ENCODE measurements around the gene KATNB1. TPM values are rescaled to one million over a fixed set of nuclear protein-coding genes. Genes with fewer than 3 reads are reported as not detected.

KATNB1 gene, protein sequence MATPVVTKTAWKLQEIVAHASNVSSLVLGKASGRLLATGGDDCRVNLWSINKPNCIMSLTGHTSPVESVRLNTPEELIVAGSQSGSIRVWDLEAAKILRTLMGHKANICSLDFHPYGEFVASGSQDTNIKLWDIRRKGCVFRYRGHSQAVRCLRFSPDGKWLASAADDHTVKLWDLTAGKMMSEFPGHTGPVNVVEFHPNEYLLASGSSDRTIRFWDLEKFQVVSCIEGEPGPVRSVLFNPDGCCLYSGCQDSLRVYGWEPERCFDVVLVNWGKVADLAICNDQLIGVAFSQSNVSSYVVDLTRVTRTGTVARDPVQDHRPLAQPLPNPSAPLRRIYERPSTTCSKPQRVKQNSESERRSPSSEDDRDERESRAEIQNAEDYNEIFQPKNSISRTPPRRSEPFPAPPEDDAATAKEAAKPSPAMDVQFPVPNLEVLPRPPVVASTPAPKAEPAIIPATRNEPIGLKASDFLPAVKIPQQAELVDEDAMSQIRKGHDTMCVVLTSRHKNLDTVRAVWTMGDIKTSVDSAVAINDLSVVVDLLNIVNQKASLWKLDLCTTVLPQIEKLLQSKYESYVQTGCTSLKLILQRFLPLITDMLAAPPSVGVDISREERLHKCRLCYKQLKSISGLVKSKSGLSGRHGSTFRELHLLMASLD
- 17.4 and 40.0 TPM in 2 replicates for total RNA-seq (2014; rRNA removed; shearing (Covaris generic); ENCODE audit: low replicate concordance)

DNA sequence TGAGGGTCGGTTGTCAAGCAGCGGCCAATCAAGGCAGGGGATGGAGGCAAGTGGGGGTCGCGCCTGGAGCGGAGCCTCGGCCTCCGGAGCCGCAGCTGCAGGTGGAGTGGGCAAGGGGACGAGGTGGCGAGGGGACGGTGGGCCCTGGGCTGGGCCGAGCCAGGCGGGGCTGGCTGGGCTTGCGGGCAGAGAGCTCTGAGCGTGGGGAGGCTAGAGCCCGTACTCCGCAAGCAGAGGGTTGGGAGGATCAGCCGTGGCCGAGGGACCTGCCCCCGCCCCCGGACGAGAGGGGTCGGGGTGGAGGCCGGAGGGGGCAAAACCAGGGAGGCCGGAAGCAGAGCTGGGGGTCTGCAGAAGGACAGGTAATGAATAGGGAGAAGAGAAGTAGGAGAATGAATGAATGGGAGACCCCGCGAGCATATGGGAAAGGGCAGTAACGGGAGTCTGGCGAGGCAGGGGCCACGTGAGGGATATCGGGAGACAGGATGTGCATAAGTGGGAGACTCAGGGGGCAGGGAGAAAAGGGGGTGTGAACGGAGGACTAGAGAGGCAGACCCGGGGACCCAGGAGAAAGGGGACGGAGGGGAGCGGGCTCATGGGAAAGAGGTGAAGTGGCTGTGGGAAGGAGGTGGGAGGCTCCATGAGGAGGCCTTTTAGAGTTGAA is at the start of gene KATNB1:
Gene KATNB1, plus strand, starts transcription at position 16 of the 664 bp plus-strand sequence. CDS start 1,474 bp downstream, outside the sequence.
- Histone ChIP-seq H3K4me3 (ENCODE audit: low read length) (peak within 1 kb of the TSS; percentile 89), H3K9me2 (replicated peaks; ENCODE audit: insufficient read depth, low read length) (no peaks in the 10 kb centered on the region), H3K79me2 (ENCODE audit: low read length) (peaks cover 21% of the 10 kb centered on the region), H3K9ac (ENCODE audit: low read length) (peak within 1 kb of the TSS; percentile 91), H3K36me3 (ENCODE audit: insufficient read depth, low read length) (no peaks in the 10 kb centered on the region), H3K27ac (ENCODE audit: low read length) (peak within 1 kb of the TSS; percentile 46; the same call in 1 of the 2 replicates), H3K27me3 (ENCODE audit: low read length) (no peaks in the 10 kb centered on the region), H3K4me2 (ENCODE audit: low read depth, low read length, poor library complexity, severe bottlenecking) (peak within 1 kb of the TSS; percentile 94), H4K20me1 (ENCODE audit: insufficient read depth, low read depth, low read length) (no peaks in the 10 kb centered on the region), H3K9me3 (ENCODE audit: low read length) (no peaks in the 10 kb centered on the region), H2AFZ (ENCODE audit: low read length) (peak within 1 kb of the TSS; percentile 94), H3K4me1 (ENCODE audit: low read length) (peaks cover 19% of the 10 kb centered on the region)
- peak; percentile 45 for DNase-seq

DNA sequence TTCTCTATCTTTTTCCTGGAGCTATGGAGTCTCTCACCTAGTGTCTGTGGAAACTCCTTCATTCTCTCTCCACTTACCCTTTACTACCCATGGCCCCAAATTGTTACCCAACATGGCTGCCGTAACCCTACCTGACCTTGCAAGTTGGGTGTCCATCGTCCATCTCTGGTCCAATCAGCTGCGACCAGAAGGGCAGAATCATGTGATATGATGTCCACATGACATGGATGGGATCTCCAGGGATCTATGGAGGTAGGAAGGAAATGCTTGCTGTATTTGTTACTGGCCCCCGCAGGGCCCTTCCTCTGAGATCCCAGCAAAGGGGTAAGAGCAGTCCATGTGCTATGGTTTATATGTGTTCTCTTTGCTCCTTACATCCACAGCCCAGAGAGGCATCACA is 49.0 kb upstream of the KATNB1 start:
- Histone ChIP-seq H3K27ac (ENCODE audit: low read length) (no peak overlapping the region), H3K36me3 (ENCODE audit: insufficient read depth, low read length) (no peaks in the 10 kb centered on the region), H3K9me2 (replicated peaks; ENCODE audit: insufficient read depth, low read length) (no peaks in the 10 kb centered on the region), H3K4me1 (ENCODE audit: low read length) (no peaks in the 10 kb centered on the region), H3K27me3 (ENCODE audit: low read length) (no peaks in the 10 kb centered on the region), H3K4me2 (ENCODE audit: low read depth, low read length, poor library complexity, severe bottlenecking) (no peak overlapping the region), H3K9ac (ENCODE audit: low read length) (no peak overlapping the region), H3K79me2 (ENCODE audit: low read length) (no peaks in the 10 kb centered on the region), H4K20me1 (ENCODE audit: insufficient read depth, low read depth, low read length) (no peaks in the 10 kb centered on the region), H3K4me3 (ENCODE audit: low read length) (no peak overlapping the region), H2AFZ (ENCODE audit: low read length) (no peak overlapping the region), H3K9me3 (ENCODE audit: low read length) (no peaks in the 10 kb centered on the region)
- DNase-seq = no peak

DNA sequence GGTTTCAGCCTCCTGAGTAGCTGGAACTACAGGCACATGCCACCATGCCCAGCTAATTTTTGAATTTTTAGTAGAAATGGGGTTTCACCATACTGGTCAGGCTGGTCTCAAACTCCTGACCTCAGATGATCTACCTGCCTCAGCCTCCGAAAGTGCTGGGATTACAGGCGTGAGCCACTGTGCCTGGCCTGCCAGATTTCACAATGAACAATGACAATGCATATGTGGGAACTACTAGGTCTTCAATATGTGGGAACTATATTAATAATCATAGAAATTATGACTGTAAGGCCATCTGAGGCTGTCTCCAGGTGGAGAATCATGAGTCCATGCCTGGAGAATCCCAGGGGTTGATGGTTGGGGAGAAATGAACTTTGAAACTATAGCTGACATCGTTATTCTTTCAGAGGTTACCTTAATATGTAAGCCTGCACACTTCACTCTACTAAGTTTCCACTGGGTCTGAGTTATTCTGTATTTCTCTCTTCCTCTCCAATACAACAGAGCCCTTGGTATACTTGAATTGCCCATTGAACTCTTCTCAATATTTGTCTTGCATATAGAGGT is 48.1 kb upstream of the KATNB1 start:
- Histone ChIP-seq H3K4me1 (ENCODE audit: low read length) (no peaks in the 10 kb centered on the region), H2AFZ (ENCODE audit: low read length) (no peak overlapping the region), H3K36me3 (ENCODE audit: insufficient read depth, low read length) (no peaks in the 10 kb centered on the region), H4K20me1 (ENCODE audit: insufficient read depth, low read depth, low read length) (no peaks in the 10 kb centered on the region), H3K27me3 (ENCODE audit: low read length) (no peaks in the 10 kb centered on the region), H3K4me3 (ENCODE audit: low read length) (no peak overlapping the region), H3K4me2 (ENCODE audit: low read depth, low read length, poor library complexity, severe bottlenecking) (no peak overlapping the region), H3K27ac (ENCODE audit: low read length) (no peak overlapping the region), H3K79me2 (ENCODE audit: low read length) (no peaks in the 10 kb centered on the region), H3K9ac (ENCODE audit: low read length) (no peak overlapping the region), H3K9me2 (replicated peaks; ENCODE audit: insufficient read depth, low read length) (no peaks in the 10 kb centered on the region), H3K9me3 (ENCODE audit: low read length) (no peaks in the 10 kb centered on the region)
- no peak for DNase-seq

DNA sequence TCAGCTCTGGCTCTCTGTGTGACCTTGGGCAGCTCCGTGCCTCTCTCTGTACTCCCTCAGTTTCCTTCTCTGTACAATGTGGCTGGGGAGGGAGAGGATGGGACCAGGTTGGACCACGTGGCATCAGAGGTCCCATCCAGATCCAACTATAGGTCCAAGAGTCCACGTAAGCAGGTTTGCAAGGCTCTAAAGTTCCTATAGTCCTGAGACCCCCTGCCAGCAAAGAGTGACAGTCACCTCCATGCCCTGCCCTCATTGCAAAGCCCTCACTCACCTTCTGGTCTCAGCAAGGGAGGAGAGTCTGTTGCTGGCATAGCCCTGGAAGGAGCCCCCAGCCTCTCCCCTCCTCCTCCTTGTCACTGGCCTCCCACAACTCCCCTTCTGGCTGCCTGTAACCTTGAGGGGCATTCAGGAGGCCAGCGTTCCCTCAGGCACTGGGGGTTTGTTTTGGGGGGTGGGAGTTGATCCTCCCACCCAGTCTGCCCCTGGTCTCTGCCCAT is 47.0 kb upstream of the KATNB1 start:
- Histone ChIP-seq H3K9me3 (ENCODE audit: low read length) (no peaks in the 10 kb centered on the region), H3K9ac (ENCODE audit: low read length) (no peak overlapping the region), H3K27me3 (ENCODE audit: low read length) (no peaks in the 10 kb centered on the region), H3K9me2 (replicated peaks; ENCODE audit: insufficient read depth, low read length) (no peaks in the 10 kb centered on the region), H2AFZ (ENCODE audit: low read length) (no peak overlapping the region), H3K36me3 (ENCODE audit: insufficient read depth, low read length) (no peaks in the 10 kb centered on the region), H3K4me3 (ENCODE audit: low read length) (no peak overlapping the region), H3K4me2 (ENCODE audit: low read depth, low read length, poor library complexity, severe bottlenecking) (no peak overlapping the region), H4K20me1 (ENCODE audit: insufficient read depth, low read depth, low read length) (no peaks in the 10 kb centered on the region), H3K4me1 (ENCODE audit: low read length) (no peaks in the 10 kb centered on the region), H3K79me2 (ENCODE audit: low read length) (no peaks in the 10 kb centered on the region), H3K27ac (ENCODE audit: low read length) (no peak overlapping the region)
- DNase-seq = no peak

DNA sequence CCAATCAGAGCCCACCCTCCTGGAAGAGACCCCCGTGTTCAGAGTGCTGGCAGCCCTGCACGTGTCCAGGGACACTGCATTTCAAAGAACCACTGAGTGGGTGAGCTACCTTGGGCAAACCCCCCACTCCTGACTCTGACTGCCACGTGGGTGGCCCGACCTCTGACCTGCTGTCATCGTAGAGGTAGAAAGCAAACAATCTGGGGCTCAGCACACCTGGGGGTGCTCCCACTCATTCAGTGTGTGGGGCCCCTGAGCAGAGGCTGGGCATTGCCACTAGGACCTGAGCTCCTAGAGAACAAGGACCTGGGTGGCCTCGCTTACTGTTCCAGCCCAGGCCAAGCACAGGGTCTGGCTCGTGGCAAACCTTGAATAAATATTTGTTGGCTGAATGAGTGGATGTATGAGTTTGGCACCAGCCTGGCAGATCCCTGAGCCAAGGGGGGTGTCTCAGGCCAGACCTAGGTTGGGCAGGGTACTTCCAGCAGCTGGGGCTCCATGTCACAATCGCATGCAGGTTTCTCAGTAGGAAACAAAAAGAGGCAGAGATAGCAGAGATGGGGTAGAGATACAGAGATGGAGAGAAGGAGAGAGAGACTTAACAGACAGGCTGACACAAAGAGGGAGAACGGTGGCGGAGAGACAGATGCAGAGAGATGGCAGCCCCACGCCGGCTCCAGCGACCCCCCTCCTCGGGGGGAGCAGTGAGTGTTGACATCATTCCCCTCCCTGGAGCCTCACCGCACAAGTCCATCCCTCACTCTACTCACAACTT is 46.4 kb upstream of the KATNB1 start:
- H3K9me2 ChIP-seq (replicated peaks; ENCODE audit: insufficient read depth, low read length) = no peaks in the 10 kb centered on the region
- DNase-seq = no peak
- no peak overlapping the region for H3K4me3 ChIP-seq (ENCODE audit: low read length)
- H3K79me2 ChIP-seq (ENCODE audit: low read length) = no peaks in the 10 kb centered on the region
- H2AFZ ChIP-seq (ENCODE audit: low read length) = no peak overlapping the region
- no peaks in the 10 kb centered on the region for H4K20me1 ChIP-seq (ENCODE audit: insufficient read depth, low read depth, low read length)
- no peak overlapping the region for H3K9ac ChIP-seq (ENCODE audit: low read length)
- H3K27ac ChIP-seq (ENCODE audit: low read length) = no peak overlapping the region
- H3K4me2 ChIP-seq (ENCODE audit: low read depth, low read length, poor library complexity, severe bottlenecking) = no peak overlapping the region
- no peaks in the 10 kb centered on the region for H3K27me3 ChIP-seq (ENCODE audit: low read length)
- no peaks in the 10 kb centered on the region for H3K9me3 ChIP-seq (ENCODE audit: low read length)
- no peaks in the 10 kb centered on the region for H3K4me1 ChIP-seq (ENCODE audit: low read length)
- H3K36me3 ChIP-seq (ENCODE audit: insufficient read depth, low read length) = no peaks in the 10 kb centered on the region

DNA sequence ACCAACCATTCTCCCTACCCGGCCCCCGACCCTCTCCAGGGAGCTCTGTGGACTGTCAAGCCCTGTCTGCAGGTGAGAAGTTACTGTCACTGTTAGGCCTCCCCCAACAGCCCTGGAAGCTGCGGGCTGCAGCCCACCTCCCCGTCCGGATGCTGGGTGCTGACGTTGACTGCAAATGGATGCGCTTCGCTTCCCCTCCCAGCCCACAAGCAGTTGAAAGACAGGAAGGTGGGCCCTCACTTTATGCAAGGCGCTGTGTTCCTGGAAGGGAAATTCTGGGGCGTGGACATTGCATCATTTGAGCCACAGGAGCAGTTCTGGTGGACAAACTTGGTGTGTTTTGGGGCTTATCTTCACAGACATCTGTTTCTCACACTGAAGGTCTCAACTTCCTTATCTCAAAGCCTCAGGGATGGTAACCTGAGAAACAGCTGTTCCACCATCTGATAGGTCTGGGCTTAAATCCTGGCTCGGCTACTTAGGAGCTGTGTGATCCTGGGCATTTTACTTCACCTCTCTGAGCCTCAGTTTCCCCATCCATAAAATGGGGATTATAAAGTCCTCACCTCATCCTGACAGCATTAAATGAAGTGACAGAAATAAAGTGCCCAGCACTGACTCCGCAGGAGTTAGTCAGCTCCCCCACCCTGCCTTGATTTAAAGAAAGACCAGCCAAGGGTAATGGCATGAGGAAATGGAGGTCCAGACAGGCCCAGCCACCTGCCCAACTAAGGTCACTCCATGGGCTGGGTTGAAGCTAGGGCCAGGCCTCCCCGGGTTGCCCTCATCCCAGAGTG is 45.6 kb upstream of the KATNB1 start:
- H3K4me3 ChIP-seq (ENCODE audit: low read length) = no peak overlapping the region
- H3K9me3 ChIP-seq (ENCODE audit: low read length) = no peaks in the 10 kb centered on the region
- H3K4me1 ChIP-seq (ENCODE audit: low read length) = no peaks in the 10 kb centered on the region
- H3K79me2 ChIP-seq (ENCODE audit: low read length) = no peaks in the 10 kb centered on the region
- no peaks in the 10 kb centered on the region for H4K20me1 ChIP-seq (ENCODE audit: insufficient read depth, low read depth, low read length)
- H3K9me2 ChIP-seq (replicated peaks; ENCODE audit: insufficient read depth, low read length) = no peaks in the 10 kb centered on the region
- no peak overlapping the region for H3K27ac ChIP-seq (ENCODE audit: low read length)
- no peak for DNase-seq
- H3K27me3 ChIP-seq (ENCODE audit: low read length) = no peaks in the 10 kb centered on the region
- H3K36me3 ChIP-seq (ENCODE audit: insufficient read depth, low read length) = no peaks in the 10 kb centered on the region
- H2AFZ ChIP-seq (ENCODE audit: low read length) = no peak overlapping the region
- no peak overlapping the region for H3K4me2 ChIP-seq (ENCODE audit: low read depth, low read length, poor library complexity, severe bottlenecking)
- H3K9ac ChIP-seq (ENCODE audit: low read length) = no peak overlapping the region

DNA sequence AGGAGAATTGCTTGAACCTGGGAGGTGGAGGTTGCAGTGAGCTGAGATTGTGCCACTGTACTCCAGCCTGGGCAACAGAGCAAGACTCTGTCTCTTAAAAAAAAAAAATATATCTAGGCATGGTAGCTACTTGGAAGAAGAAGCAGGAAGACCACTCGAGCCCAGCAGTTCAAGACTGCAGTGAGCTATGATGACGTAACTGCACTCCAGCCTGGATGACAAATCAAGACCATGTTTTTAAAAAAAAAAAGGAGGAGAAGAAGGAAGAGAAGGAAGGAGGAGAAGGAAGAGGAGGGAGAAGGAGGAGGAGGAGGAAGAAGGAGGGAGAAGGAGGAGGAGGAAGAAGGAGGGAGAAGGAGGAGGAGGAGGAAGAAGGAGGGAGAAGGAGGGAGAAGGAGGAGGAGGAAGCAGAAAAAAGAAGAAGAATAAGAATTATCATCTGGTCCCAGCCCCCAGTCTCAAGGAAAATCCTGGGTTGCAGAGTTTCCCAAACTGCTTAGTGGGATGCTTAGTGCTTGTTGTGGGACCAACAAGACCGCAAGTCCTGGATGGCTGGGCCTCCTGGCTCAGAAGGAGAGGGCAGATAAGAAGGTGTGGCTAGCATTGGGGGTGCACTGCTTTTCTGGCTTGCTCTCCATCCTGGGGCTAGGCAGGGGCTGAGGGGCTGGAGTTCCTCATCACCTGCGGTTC is 44.6 kb upstream of the KATNB1 start:
- H3K9me2 ChIP-seq (replicated peaks; ENCODE audit: insufficient read depth, low read length) = no peaks in the 10 kb centered on the region
- H3K4me3 ChIP-seq (ENCODE audit: low read length) = no peak overlapping the region
- no peak overlapping the region for H3K9ac ChIP-seq (ENCODE audit: low read length)
- no peaks in the 10 kb centered on the region for H4K20me1 ChIP-seq (ENCODE audit: insufficient read depth, low read depth, low read length)
- H3K9me3 ChIP-seq (ENCODE audit: low read length) = no peaks in the 10 kb centered on the region
- no peaks in the 10 kb centered on the region for H3K79me2 ChIP-seq (ENCODE audit: low read length)
- no peaks in the 10 kb centered on the region for H3K27me3 ChIP-seq (ENCODE audit: low read length)
- no peaks in the 10 kb centered on the region for H3K4me1 ChIP-seq (ENCODE audit: low read length)
- DNase-seq = no peak
- H2AFZ ChIP-seq (ENCODE audit: low read length) = no peak overlapping the region
- no peak overlapping the region for H3K27ac ChIP-seq (ENCODE audit: low read length)
- no peaks in the 10 kb centered on the region for H3K36me3 ChIP-seq (ENCODE audit: insufficient read depth, low read length)
- H3K4me2 ChIP-seq (ENCODE audit: low read depth, low read length, poor library complexity, severe bottlenecking) = no peak overlapping the region
